Measurements from ENCODE around the gene NPB.

DNA sequence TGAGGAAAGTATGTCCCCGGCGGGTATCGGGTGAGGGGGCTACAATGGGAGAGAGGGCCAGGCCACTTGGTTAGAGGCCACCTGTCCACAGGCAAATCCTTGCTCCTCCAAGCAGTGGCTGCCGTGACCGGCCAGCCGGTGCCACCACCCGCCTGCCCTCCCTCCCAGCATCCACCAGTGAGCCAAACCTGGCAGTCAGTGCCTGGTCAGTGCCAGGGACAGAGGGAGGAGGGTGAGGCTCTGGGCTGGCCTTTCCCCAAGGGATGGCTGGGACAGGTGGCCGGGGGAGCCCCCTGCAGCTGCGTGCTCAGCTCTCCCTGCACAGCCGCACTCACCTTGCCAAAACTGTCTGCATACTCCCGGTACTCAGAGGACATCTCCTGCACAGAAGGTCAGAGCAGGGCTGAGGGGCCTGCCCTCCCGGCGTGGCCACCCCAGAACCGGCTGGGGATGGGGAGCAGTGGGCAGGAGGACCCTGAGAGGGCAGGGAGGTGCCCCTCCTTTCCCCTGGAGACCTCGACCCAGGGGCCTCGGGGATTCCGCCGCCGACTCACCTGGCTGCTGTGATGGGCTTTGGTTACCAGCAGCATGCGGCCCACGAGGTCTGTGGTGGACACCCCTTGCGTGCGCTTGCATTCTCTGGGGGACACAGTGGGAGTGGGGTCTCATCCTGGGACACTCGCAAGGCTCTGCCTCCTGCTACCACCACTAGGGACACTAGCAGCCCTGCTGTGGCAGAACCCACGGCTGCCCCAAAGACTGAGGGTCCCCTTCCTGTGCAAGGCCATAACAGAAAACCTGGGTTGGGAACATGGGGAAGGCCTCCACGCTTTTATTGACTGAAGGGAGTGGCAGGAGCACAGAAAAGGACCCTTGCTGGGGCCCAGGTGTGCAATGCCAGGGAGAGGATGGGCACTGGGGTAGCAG is 5.4 kb downstream of the NPB start:
- TF ChIP-seq YY1 (IDR thresholded peaks at IDR 0.05; ENCODE audit: low read depth) (no peak), GABPA (IDR thresholded peaks at IDR 0.05; ENCODE audit: low read depth) (no peak), RAD21 (IDR thresholded peaks at IDR 0.05; ENCODE audit: low read length) (no peak), GATA2 (CRISPR knock-in tag; IDR thresholded peaks at IDR 0.05) (no peak), EZH2phosphoT487 (IDR thresholded peaks at IDR 0.05; ENCODE audit: borderline replicate concordance, low read depth) (no peak), POLR2AphosphoS5 (IDR thresholded peaks at IDR 0.05; ENCODE audit: low read depth, low read length) (no peak), CHD2 (IDR thresholded peaks at IDR 0.05; ENCODE audit: low read length, partially characterized antibody) (no peak)
- TF ChIP-seq, protein P1, sequence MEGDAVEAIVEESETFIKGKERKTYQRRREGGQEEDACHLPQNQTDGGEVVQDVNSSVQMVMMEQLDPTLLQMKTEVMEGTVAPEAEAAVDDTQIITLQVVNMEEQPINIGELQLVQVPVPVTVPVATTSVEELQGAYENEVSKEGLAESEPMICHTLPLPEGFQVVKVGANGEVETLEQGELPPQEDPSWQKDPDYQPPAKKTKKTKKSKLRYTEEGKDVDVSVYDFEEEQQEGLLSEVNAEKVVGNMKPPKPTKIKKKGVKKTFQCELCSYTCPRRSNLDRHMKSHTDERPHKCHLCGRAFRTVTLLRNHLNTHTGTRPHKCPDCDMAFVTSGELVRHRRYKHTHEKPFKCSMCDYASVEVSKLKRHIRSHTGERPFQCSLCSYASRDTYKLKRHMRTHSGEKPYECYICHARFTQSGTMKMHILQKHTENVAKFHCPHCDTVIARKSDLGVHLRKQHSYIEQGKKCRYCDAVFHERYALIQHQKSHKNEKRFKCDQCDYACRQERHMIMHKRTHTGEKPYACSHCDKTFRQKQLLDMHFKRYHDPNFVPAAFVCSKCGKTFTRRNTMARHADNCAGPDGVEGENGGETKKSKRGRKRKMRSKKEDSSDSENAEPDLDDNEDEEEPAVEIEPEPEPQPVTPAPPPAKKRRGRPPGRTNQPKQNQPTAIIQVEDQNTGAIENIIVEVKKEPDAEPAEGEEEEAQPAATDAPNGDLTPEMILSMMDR (IDR thresholded peaks at IDR 0.05), result peak; percentile 25
- TF ChIP-seq, protein P2, sequence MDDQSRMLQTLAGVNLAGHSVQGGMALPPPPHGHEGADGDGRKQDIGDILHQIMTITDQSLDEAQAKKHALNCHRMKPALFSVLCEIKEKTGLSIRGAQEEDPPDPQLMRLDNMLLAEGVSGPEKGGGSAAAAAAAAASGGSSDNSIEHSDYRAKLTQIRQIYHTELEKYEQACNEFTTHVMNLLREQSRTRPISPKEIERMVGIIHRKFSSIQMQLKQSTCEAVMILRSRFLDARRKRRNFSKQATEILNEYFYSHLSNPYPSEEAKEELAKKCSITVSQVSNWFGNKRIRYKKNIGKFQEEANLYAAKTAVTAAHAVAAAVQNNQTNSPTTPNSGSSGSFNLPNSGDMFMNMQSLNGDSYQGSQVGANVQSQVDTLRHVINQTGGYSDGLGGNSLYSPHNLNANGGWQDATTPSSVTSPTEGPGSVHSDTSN (IDR thresholded peaks at IDR 0.05), result no peak
- TF ChIP-seq, protein P3, sequence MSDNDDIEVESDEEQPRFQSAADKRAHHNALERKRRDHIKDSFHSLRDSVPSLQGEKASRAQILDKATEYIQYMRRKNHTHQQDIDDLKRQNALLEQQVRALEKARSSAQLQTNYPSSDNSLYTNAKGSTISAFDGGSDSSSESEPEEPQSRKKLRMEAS (IDR thresholded peaks at IDR 0.05; ENCODE audit: low read depth), result no peak
